Activated CD4-positive, alpha-beta T cell treated with anti-CD3 and anti-CD28 coated beads, Interleukin-2, amount 50 U/mL, for 1 hour (primary cell): ENCODE results near the gene CALHM2.
A peak's percentile ranks its signal among the peaks of the same experiment; 100 is the strongest.
"Not testable (repeated sequence)": the region's sequence is repeated elsewhere in the genome, so short reads cannot be mapped to it uniquely, and the experiment has no call there.

Experiments used
- DNase-seq: peaks from one replicate; pipeline ENCODE4 v3.0.0-alpha.2; 2020

The CALHM2 gene

GRCh38 chr10:103449208-103450144, 2.7 kb downstream of the CALHM2 start:
- DNase-seq: no peak

DNA sequence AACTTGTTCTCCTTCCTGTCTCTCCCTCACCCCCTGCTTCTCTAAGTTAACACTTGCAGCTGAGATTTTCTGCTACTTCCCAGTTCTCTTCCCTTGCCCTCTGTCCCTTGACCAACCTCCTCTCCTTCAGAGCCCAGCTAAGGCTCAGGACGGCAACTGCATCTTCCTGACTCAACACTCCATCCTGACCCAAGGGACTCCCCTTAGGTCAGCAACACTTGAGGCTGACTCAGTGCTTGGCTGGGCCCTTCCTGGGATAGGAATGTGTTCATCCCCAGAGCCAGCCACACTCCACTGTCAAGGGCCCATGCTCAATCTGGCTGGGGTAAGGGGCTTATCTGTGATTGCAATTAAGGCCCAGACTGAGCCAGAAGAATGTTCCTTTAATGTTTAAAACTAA, 3.4 kb downstream of the CALHM2 start:
- DNase-seq: no peak

- no peak for DNase-seq
These were observed 5.0 kb downstream of the CALHM2 start for GRCh38 chr10:103447187-103447586.

DNA sequence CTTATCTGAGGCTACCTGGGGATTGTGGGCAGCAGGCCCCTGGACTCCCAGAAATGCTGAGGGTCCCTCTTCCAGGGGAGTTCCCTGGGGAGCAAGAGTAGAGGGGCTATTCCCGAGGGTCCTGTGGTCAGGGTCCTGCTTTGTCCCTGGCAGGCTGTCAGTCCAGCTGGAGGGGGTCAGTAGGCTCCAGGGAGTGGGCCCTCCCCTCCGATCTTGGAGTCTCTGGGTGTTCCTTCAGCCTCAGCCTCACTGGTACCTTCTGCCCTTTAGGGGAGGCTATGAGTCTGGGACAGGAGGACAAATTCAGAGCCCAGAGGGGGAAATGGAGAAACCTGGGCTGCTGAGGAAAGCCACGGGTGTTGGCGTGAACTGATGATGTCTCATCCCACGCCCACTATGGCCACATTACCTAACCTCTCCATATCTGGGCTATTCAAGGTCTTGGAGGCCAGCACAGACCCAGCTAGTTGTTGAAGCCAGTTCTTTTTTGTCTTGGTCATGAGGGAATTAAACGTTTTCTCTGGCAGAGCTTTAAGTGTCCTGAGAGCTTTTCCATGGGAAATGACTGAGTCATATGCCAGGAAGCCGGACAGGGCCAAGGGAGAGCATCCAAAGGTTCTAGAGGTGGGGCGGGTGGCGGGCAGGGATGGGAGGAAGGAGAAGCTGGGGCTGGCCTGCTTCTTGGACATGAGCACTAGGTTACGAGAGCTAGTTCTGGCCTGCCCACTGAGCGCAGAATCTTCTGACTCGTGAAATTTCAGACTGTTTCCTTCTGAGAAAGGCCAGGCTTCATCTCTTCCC, 6.2 kb downstream of the CALHM2 start:
- no peak for DNase-seq

- no peak for DNase-seq
These were observed 6.8 kb downstream of the CALHM2 start for GRCh38 chr10:103445366-103445765.

DNA sequence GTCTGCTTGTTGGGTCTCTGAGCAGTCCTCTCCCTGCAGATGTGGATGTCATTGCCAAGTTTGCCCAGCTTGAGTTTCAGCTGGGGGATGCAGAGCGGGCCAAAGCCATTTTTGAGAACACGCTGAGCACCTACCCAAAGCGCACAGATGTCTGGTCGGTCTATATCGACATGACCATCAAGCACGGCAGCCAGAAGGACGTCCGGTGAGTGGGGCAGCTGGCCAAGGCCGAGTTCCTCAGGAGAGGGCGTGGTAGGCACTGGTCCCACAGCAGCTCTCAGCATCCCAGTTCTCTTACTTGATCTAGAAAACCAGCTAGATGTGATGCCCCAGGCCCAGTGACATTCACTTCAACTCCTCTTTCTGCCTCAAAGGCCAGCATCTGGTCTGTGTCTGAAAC, 7.7 kb downstream of the CALHM2 start:
- no peak for DNase-seq

DNA sequence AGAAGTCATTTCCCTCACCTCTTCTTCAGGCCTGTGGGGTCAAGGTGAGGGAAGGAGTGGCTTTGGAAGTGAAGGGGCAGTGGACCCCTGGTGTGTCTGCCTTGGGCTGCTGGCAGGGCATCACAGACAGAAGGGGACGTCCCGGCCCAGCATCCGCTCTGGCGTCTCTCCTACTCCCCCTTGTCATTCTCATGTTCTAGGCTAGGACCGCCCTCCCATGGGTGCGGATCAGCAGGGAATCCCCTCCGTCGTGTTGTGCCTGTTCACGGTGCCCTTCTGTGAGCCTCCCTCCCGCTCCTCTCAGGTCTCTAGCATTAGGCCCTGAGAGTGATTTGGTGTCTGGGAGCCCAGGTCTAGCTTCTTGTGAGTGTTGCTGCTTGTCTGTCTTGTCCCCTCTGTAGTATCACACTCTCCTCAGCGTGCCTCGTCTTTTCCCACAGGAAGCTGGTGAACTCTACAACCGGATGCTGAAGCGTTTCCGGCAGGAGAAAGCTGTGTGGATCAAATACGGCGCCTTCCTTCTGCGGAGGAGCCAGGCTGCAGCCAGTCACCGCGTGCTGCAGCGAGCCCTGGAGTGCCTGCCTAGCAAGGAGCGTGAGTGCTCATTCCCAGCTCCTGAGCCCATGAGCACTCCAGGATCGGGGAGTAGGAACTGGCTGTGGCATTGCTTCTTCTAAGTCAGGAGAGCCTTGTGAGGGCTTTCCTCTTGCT, 8.5 kb downstream of the CALHM2 start:
- DNase-seq: no peak

DNA sequence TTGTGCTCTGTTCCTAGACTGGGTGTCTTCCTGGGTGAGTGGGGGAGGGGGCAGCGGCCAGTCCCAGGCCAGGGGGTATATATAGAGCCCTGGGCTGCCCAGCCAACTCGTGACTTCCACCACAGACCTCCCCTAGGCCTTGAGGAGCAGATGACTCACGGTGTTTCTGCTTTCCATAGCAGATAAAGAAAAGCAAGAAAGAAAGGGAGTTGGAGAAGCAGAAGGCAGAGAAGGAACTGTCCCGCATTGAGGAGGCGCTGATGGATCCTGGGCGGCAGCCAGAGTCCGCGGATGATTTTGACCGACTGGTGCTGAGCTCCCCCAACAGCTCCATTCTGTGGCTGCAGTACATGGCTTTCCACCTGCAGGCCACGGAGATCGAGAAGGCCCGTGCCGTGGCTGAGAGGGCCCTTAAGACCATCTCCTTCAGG, 10.1 kb downstream of the CALHM2 start:
- no peak for DNase-seq

DNA sequence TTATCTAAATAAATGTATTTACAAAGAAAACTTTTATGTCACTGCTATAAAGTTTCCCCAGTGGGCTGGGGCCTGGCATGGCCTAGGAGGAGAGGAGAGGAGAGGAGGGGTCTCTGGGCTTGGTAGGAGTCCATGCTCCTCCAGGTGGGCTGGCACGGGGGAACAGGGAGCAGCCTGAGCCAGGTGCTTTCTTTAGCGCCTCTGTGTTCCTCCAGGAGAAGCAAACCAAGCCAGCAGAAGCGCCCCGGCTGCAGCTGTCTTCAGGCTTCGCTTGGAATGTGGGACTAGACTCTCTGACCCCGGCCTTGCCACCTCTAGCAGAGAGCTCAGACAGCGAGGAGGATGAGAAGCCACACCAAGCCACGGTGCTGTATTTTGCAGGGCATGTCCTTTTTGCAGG, 10.6 kb downstream of the CALHM2 start:
- no peak for DNase-seq

DNA sequence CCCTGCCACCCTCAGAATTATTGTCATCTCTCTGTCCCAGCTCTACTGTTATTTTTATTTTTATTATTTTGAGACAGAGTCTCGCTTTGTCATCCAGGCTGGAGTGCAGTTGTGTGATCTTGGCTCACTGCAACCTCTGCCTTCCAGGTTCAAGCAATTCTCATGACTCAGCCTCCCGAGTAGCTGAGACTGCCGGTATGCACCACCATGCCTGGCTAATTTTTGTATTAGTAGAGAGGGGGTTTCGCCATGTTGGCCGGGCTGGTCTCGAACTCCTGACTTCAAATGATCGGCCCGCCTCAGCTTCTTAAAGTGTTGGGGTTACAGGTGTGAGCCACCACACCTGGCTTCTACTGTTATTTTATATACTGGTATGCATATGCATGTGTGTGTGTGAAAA, 11.0 kb downstream of the CALHM2 start:
- no peak for DNase-seq

- DNase-seq: no peak
These were observed 11.8 kb downstream of the CALHM2 start for GRCh38 chr10:103440416-103440815.

- no peak for DNase-seq
These were observed 12.4 kb downstream of the CALHM2 start for GRCh38 chr10:103439776-103440175.

GRCh38 chr10:103433858-103434257, 18.3 kb downstream of the CALHM2 start:
- no peak for DNase-seq

- DNase-seq: no peak
These were observed 20.3 kb downstream of the CALHM2 start for GRCh38 chr10:103431902-103432301.

DNA sequence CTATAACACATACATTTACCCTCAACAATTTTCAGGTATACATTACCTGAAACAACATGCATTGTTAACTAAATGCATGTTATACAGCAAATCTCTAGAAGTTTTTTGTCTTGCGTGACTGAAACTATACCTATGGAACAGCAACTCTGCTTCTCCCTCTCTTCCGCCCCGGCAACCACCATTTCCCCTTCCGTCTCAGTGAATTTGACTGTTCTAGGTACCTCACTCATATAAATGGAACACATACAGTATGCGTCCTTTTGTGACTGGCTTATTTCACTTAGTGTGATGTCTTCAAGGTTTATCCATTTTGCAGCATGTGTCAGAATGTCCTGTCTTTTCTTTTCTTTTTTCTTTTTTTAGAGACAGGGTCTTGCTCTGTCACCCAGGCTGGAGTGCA, 22.5 kb downstream of the CALHM2 start:
- DNase-seq: no peak

GRCh38 chr10:103428989-103429643, 23.1 kb downstream of the CALHM2 start:
- DNase-seq: no peak

DNA sequence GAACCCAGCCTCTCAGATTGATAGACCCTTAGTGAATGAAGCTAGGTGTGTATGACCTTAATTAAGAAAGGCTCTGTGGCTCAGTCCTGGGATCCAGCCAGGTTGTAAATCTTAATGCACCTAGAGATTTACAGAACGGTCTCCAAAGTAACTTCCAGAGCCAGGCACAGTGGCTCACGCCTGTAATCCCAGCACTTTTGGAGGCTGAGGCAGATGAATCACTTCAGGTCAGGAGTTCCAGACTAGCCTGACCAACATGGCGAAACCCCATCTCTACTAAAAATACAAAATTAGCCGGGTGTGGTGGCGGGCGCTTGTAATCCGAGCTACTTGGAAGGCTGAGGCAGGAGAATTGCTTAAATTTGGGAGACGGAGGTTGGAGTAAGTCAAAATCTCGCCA, 24.3 kb downstream of the CALHM2 start:
- no peak for DNase-seq

GRCh38 chr10:103423748-103424147, 28.4 kb downstream of the CALHM2 start:
- no peak for DNase-seq

DNA sequence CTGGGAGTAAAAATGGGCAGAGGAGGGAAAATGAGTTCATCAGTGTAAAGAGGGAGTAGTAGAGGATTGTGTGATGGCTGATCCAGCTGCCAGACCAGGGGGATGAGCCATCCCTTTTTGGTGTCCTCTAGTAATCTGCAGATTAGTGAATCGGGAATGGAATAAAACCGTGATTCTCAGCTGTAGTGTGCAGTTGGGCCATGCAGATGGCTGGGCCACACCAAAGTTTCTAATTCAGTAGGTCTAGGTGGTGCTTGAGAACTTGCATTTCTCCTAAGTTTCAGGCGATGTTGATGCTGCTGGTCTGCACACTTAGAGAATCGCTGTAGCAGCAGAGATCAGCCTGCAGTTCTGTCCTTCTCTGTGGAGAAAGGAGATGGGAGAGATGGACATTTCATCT, 33.1 kb downstream of the CALHM2 start:
- DNase-seq: no peak

DNA sequence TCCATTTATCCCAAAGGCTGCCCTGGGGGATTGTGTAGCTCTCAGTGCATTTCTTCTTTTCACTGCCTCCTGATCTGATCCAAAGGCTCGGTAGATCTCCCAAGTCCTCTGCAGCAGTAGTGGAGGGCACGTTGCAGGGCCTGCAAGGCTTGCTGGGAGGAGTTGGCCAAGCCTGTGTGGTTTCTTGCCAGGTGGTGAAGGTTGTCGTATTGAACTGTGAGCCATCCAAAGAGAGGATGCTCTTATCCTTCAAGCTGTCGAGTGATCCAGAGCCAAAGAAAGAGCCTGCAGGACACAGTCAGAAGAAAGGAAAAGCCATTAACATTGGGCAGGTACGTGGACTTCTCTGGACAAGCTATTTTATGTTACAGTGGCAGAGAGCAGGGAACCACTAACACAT, 34.6 kb downstream of the CALHM2 start:
- DNase-seq: no peak

GRCh38 chr10:103417148-103417469, 35.1 kb downstream of the CALHM2 start:
- not testable (repeated sequence) for DNase-seq

DNA sequence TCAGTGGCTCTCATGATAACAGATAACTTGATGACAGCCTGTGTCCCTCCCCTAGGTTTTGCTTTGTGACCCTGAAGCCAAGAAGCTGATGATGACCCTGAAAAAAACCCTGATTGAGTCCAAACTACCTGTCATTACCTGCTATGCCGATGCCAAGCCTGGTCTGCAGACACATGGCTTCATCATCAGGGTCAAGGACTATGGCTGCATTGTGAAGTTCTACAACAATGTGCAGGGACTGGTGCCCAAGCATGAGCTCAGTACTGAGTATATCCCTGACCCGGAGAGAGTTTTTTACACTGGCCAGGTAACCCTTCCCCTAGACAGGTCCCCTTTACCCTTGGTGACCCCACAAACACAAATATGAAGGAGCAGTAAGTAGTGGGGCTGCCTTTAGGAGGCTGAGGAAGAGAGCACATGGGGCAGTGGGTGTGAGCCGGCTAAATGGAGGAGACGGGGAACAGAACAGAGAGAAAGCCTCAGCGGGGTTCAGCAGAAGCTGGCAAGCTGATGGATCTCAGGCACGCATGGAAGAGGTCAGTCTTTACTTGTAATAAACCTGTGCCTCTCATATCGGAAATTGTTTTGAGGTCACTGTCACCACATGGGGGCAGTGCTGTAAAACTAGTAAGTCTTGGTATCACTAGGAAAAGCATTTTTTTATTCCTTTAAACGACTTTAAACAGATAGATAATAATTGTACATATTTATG, 35.6 kb downstream of the CALHM2 start:
- DNase-seq: peak; percentile 61
